Smooth muscle cell of the coronary artery (primary cell): ENCODE results near the gene ZNF426. TPM values are rescaled to one million over a fixed set of nuclear protein-coding genes. Genes with fewer than 3 reads are reported as not detected.

Experiments used
- total RNA-seq: library from RNA; depleted of rRNA; stranded (reverse); fragments of >200 nt; gene quantifications from 2 replicates; pipeline ENCODE4 v1.2.3, GENCODE V29; 2014; ENCODE audit warnings: low replicate concordance

Gene ZNF426
- total RNA-seq: 14.6 and 16.7 TPM in 2 replicates

DNA sequence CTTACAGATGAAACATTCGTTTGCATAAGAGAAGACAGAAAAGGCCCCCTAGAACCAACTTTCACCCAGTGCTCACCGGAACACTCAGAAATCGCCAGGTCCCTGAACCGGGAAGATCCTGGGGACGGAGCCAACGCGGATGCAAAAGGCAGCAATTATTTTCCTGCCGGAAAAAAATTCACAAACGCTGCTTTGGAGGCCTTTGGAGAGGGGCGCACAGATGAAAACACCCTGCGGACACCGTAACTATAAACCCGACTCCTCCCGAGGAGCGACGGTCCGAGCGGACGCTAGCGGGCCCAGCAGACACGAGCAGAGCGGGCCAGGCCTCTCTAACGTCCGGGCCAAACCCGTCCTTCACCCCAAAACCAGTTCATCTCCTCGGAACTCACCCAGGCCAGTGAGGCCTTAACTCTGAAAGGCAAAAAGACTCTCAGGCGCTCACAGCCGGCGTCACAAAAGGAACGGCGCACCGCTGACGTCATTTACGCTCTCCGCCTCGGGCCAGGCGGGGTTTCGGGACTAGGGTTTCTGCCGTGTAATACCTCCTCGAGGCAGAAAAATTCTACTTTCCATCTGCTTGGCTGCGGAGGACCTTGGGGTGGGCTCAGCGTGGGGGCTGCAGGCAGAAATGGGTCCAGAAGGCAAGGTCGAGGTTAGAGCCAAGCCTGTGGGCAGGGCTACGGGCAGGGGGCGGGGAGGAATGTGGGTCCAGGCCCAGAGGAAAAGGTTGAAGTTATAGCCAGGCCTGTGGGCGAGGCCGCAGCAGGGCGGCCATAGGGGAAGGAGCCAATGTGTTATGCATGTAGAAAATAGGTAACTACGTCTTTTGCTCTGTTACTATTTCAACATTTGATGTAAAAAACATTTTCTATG lies at the start of gene ZNF426:
ZNF426 (minus strand) TSS at position 463 of the 876 bp plus-strand sequence. CDS start 2,413 bp downstream, outside the sequence.

DNA sequence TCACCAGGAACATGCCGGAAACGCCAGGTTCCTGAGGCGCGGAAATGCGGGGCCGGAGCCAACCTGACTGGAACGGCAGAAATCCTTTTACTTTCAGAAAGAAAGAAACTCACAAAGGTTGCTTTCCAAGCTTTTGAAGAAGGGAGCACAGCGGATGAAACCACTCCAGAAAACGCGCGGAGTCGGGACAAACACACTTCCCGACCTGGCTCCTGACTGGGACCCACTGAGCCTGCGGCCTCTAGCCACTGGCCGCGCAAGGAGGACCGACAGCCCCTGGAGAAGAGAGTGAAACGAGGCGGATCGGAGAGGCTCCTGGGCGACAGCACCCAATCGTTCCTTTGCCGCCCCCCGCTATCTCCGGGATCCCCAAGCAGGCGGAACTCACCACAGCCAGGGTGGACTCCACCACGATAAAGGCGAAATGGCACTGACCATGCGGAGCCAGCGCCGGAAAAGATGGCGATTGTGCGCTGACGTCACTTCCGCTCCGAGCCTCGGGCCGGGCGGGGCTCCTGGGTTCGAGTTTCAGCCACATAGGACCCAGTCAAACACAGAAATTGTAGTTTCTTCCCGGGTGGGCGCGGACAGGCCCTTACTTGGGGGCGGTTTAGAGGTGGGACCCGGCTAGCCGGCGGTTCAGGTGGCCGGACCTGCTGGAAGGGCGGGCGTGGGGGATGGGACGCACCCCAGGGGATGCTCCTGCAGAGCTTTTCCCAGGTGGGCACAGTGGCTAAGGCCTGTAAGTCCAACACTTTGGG lies 45.8 kb upstream of the ZNF426 start, which contains the start of gene ZNF121:
ZNF121 (minus strand) TSS at position 432 of the 761 bp plus-strand sequence. CDS start 16,407 bp downstream, outside the sequence.

DNA sequence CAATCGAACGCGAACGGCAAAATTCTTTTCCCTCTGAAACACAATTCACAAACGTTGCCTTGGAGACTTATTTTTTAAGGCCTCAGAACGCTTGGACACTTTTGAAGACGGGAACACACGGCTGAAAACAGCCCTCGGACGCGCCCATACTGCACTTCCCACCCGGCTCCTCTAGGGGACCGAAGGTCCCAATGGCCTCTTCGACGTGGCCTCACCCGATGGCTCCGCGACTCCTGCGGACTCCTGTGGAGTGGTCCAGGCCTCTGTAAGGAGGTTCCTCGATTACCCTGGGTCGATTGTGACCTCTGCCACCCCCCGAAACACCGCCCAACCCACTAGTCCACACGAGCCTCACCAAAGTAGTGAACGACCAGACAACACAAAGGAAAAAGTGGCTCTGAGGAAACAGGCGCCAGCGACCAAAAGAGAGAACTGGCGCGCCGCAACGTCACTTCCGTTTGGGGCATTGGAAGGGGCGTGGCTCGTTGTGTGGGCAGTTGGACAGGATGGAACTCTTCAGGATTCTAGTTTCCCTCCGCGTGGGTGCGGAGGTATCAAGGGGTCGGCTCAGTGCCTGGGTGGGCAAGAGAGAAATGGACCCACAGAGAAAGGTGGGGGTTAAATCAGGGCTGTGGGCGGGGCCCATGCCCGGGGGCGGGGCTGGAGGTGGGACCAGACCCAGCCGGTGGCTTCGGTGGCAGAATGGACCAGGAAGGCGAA lies 40.1 kb downstream of the ZNF426 start, which contains the start of gene ZNF560:
ZNF560 (minus strand) TSS at position 434 of the 720 bp plus-strand sequence. CDS start 23,303 bp downstream, outside the sequence.

Other genes with a start within 250 kb of the ZNF426 start
- 2.9 and 12.6 TPM in 2 replicates for gene ZNF699, start 228.8 kb downstream of the ZNF426 start, total RNA-seq
- gene ZNF559, start 214.5 kb downstream of the ZNF426 start, total RNA-seq: 11.0 and 11.4 TPM in 2 replicates
- 1.1 and 1.4 TPM in 2 replicates for gene ZNF177, start 175.6 kb downstream of the ZNF426 start, total RNA-seq
- gene ZNF266, start 103.1 kb downstream of the ZNF426 start, total RNA-seq: 8.2 and 8.7 TPM in 2 replicates
- gene ZNF560, start 40.0 kb downstream of the ZNF426 start, total RNA-seq: under 0.01 and 1.3 TPM in 2 replicates
- 27.6 and 39.5 TPM in 2 replicates for gene ZNF121, start 45.9 kb upstream of the ZNF426 start, total RNA-seq
- 41.6 and 49.4 TPM in 2 replicates for gene ZNF561, start 82.6 kb upstream of the ZNF426 start, total RNA-seq
- 25.6 and 27.1 TPM in 2 replicates for gene ZNF562, start 136.5 kb upstream of the ZNF426 start, total RNA-seq
- gene ZNF846, start 230.1 kb upstream of the ZNF426 start, total RNA-seq: 8.0 and 12.2 TPM in 2 replicates